ENCODE measurements around the gene KLHL18.

Gene KLHL18

DNA sequence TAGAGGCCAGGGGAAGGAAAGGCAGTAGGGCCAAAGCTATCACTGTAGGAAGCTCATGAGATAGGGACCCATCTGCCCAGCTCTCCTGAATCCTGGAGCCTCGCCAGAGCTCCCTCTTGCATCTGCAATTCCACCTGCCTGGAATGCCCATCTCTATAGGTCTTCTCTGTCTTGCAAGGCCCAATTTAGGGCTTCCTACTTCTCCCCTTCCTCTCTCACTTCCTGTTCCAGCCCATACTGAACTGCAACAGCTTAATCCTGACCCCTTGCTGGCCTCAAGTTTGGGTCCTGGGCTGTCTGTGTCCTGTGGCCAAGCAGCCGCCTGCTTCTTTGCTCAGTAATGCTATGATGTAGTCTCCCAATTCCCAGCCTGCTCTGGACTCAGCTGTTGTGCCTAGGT is 94.4 kb downstream of the KLHL18 start:
- peak overlapping the region in 2 of 3 experiments; percentile 13 to 24 for H3K4me3 Mint-ChIP-seq
- H3K27ac Mint-ChIP-seq = no peak overlapping the region
- no peaks in the 10 kb centered on the region for H3K36me3 Mint-ChIP-seq (ENCODE audit: low read depth)
- TF ChIP-seq, protein P1, sequence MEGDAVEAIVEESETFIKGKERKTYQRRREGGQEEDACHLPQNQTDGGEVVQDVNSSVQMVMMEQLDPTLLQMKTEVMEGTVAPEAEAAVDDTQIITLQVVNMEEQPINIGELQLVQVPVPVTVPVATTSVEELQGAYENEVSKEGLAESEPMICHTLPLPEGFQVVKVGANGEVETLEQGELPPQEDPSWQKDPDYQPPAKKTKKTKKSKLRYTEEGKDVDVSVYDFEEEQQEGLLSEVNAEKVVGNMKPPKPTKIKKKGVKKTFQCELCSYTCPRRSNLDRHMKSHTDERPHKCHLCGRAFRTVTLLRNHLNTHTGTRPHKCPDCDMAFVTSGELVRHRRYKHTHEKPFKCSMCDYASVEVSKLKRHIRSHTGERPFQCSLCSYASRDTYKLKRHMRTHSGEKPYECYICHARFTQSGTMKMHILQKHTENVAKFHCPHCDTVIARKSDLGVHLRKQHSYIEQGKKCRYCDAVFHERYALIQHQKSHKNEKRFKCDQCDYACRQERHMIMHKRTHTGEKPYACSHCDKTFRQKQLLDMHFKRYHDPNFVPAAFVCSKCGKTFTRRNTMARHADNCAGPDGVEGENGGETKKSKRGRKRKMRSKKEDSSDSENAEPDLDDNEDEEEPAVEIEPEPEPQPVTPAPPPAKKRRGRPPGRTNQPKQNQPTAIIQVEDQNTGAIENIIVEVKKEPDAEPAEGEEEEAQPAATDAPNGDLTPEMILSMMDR (IDR thresholded peaks at IDR 0.05; ENCODE audit: unreplicated experiment in 3 of 3) = no peak
- no peaks in the 10 kb centered on the region for H3K9me3 Mint-ChIP-seq
- peaks cover 19% of the 10 kb centered on the region for H3K4me1 Mint-ChIP-seq
- H3K27me3 Mint-ChIP-seq (ENCODE audit: low read depth) = no peaks in the 10 kb centered on the region

DNA sequence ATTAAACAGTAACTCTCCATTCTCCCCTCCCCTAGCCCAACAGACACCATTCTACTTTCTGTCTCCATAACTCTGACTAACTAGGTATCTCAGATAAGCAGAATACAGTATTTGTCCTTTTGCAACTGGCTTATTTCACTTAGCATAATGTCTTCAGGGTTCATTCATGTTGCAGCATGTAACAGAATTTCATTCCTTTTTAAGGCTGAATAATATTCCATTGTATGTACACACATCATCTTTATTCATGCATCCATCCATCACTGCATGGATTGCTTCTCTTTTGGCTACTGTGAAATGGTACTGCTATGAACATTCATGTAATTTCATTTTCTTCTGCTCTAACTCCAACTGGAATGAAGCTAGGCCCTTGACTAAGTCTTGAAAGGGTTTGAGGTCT is 96.1 kb downstream of the KLHL18 start:
- H3K9me3 Mint-ChIP-seq = no peaks in the 10 kb centered on the region
- peak overlapping the region; percentile 40 to 97 (median 52) for H3K4me3 Mint-ChIP-seq
- H3K27ac Mint-ChIP-seq = peak overlapping the region in 1 of 3 experiments; percentile 59
- TF ChIP-seq, protein P1 (IDR thresholded peaks at IDR 0.05; ENCODE audit: unreplicated experiment in 3 of 3) = no peak
- H3K36me3 Mint-ChIP-seq (ENCODE audit: low read depth) = peaks cover 8% of the 10 kb centered on the region
- H3K4me1 Mint-ChIP-seq = peaks cover 30% of the 10 kb centered on the region
- no peaks in the 10 kb centered on the region for H3K27me3 Mint-ChIP-seq (ENCODE audit: low read depth)

DNA sequence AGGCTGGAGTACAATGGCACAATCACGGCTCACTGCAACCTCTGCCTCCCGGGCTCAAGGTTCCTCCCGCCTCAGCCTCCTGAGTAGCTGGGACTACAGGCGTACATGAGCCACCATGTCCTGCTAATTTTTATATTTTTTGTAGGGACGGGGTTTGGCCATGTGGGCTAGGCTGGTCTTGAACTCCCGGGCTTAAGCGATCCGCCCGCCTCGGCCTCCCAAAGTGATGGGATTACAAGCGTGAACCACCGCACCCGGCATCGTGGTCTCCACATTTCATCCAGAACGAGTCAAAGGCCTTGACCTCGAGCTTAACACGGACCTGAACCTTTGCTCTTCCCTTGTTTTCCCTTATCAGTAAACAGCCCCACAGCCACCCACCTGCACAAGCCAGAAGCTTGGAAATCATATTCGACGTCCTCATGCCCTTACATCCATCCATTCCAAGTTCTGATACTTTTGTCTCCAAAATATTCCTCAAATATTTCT is 96.7 kb downstream of the KLHL18 start:
- Mint-ChIP-seq H3K36me3 (ENCODE audit: low read depth) (peaks cover 9% of the 10 kb centered on the region), H3K4me1 (peaks cover 30% of the 10 kb centered on the region), H3K27ac (peak overlapping the region; percentile 96 to 99 (median 99)), H3K9me3 (no peaks in the 10 kb centered on the region), H3K4me3 (peak overlapping the region; percentile 96 to 99 (median 97)), H3K27me3 (ENCODE audit: low read depth) (no peaks in the 10 kb centered on the region)
- TF ChIP-seq, protein P1 (IDR thresholded peaks at IDR 0.05; ENCODE audit: unreplicated experiment in 3 of 3) = no peak

DNA sequence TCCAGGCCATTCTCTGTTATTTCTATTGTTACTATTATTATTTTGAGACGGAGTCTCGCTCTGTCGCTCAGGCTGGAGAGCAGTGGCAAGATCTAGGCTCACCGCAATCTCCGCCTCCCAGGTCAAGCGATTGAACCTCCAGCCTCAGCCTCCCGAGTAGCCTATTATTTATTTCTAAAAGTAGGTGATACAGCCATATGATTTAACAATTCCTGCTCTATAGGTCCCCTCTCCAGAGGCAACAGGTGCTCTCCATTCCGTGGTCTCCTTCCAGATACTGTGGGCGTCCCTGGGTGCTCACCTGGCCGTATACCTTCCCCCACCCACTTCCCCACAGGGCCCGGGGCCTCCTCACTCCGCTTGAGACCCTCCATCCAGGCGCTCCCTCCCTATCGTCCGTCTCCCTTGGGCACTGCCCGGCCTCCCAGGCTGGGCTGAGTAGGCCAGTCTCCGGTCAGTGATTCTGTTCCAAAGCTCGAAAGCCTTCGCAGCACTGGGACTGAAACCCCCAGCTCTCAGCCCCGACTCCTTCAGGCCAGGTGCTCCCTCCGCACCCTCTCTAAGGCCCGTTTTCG is 97.4 kb downstream of the KLHL18 start:
- H3K36me3 Mint-ChIP-seq (ENCODE audit: low read depth) = peaks cover 9% of the 10 kb centered on the region
- peak overlapping the region; percentile 96 to 99 (median 97) for H3K4me3 Mint-ChIP-seq
- H3K27me3 Mint-ChIP-seq (ENCODE audit: low read depth) = no peaks in the 10 kb centered on the region
- TF ChIP-seq, protein P1 (IDR thresholded peaks at IDR 0.05; ENCODE audit: unreplicated experiment in 3 of 3) = no peak
- no peaks in the 10 kb centered on the region for H3K9me3 Mint-ChIP-seq
- peak overlapping the region; percentile 96 to 99 (median 99) for H3K27ac Mint-ChIP-seq
- H3K4me1 Mint-ChIP-seq = peaks cover 30% of the 10 kb centered on the region

DNA sequence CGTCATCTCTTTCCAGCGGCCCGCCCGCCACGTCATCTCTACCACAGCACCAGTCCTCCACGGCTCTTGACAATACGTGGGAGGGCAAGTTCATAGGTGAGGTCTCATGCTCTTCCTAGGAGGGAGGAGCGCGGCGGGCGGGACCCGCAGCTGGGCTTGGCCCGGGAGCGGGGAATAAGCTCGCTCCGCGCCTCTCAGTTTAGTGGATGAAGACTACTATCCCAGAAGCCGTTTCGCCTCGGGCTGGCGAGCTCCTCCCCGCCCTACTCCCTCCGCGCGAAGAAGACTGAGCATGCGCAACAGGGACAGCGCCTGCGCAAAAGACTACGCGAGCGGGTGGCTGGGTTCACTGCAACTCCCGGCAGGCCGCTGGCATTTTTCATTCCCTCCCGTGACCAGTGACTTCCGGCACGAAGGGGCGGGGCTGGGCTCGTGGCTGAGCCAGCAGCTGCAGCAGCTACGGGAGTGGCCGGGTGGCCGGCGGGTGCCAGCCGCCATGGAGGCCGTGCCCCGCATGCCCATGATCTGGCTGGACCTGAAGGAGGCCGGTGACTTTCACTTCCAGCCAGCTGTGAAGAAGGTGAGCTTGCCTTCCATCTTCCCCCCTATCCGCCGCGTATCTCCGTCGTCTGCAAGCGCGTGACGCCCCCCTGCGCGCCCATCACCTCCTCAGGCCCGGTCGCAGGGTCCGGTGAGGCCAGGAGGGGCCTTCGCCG is 98.0 kb downstream of the KLHL18 start, which contains the start of gene PTPN23:
Gene PTPN23, plus strand, starts transcription at position 421 of the 716 bp plus-strand sequence. Its CDS starts 76 bp downstream, at position 497.
- Mint-ChIP-seq H3K9me3 (no peaks in the 10 kb centered on the region), H3K4me1 (peaks cover 33% of the 10 kb centered on the region), H3K27me3 (ENCODE audit: low read depth) (no peaks in the 10 kb centered on the region), H3K27ac (peak within 1 kb of the TSS; percentile 96 to 99 (median 99)), H3K4me3 (peak within 1 kb of the TSS; percentile 96 to 99 (median 97)), H3K36me3 (ENCODE audit: low read depth) (peaks cover 12% of the 10 kb centered on the region)
- TF ChIP-seq, protein P1 (IDR thresholded peaks at IDR 0.05; ENCODE audit: unreplicated experiment in 3 of 3) = no peak
